NT2/D1 (cell line): ENCODE results near the gene C1orf53.
"Not testable (repeated sequence)": the region's sequence is repeated elsewhere in the genome, so short reads cannot be mapped to it uniquely, and the experiment has no call there.

Experiments
- SUZ12 ChIP-seq: IDR thresholded peaks from 2 replicates; pipeline ENCODE4 v1.6.1; 2011; ENCODE audit not compliant: insufficient read length, insufficient read depth; ENCODE audit errors: extremely low read depth
- YY1 ChIP-seq: IDR thresholded peaks from 2 replicates; pipeline ENCODE4 v1.6.1; 2011; ENCODE audit not compliant: insufficient read length, insufficient read depth
- ZNF274 ChIP-seq: IDR thresholded peaks from 2 replicates; pipeline ENCODE4 v1.6.1; 2011; ENCODE audit warnings: mild to moderate bottlenecking, low read depth, low read length

DNA sequence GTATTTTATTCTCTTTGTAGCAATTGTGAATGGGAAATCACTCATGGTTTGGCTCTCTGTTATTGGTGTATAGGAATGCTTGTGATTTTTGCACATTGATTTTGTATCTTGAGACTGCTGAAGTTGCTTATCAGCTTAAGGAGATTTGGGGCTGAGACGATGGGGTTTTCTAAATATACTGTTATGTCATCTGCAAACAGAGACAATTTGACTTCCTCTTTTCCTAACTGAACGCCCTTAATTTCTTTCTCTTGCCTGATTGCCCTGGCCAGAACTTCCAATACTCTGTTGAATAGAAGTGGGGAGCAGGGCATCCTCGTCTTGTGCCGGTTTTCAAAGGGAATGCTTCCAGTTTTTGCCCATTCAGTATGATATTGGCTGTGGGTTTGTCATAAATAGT is 22.0 kb upstream of the C1orf53 start:
- TF ChIP-seq YY1, SUZ12, ZNF274: not testable (repeated sequence)
